22Rv1 (cell line): Measurements from ENCODE around the gene C1QTNF2.

Experiments used
- ZFX ChIP-seq: fragments of 450-650 bp; IDR thresholded peaks from 2 replicates; pipeline ENCODE4 v1.6.1; 2017; ENCODE audit warnings: antibody characterized with exemption, borderline replicate concordance
- TF ChIP-seq, protein P1 (sequence below): fragments of 450-650 bp; IDR thresholded peaks from 2 replicates; pipeline ENCODE4 v1.5.1; 2017; ENCODE audit warnings: mild to moderate bottlenecking

DNA sequence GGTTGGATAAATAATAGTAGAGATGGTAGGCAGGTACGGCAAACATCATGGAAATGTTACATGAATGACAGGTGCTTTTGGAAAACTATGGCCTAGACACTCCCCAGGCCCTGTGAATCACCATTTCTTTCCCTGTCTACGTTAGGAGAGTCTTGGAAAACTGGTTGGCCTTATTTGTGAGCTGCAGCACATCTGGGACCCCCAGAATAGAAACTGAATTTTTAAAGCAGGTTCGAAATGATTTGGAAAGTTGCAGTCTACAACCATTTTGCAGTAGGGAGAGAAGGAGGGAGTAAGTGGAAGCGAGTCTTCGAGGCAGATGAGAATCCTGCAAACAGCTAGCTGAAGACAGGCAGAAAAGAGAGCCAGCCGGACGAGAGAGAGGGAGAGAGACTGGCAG, 13.0 kb downstream of the C1QTNF2 start:
- TF ChIP-seq, protein P1, sequence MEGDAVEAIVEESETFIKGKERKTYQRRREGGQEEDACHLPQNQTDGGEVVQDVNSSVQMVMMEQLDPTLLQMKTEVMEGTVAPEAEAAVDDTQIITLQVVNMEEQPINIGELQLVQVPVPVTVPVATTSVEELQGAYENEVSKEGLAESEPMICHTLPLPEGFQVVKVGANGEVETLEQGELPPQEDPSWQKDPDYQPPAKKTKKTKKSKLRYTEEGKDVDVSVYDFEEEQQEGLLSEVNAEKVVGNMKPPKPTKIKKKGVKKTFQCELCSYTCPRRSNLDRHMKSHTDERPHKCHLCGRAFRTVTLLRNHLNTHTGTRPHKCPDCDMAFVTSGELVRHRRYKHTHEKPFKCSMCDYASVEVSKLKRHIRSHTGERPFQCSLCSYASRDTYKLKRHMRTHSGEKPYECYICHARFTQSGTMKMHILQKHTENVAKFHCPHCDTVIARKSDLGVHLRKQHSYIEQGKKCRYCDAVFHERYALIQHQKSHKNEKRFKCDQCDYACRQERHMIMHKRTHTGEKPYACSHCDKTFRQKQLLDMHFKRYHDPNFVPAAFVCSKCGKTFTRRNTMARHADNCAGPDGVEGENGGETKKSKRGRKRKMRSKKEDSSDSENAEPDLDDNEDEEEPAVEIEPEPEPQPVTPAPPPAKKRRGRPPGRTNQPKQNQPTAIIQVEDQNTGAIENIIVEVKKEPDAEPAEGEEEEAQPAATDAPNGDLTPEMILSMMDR: no peak
- no peak for TF ChIP-seq ZFX
